Osteoblast (primary cell): ENCODE results near the gene AKNAD1. TPM values are rescaled to one million over a fixed set of nuclear protein-coding genes. Genes with fewer than 3 reads are reported as not detected.

Source experiments
- DNase-seq: peaks from one replicate; pipeline ENCODE4 v3.0.0; 2011; ENCODE audit warnings: low spot score, mixed read lengths; ENCODE audit not compliant: insufficient read length; ENCODE audit errors: missing footprints
- H2AFZ ChIP-seq: 2 replicates; pipeline ENCODE4 v1.6.0; 2011; ENCODE audit warnings: mild to moderate bottlenecking, low read length
- H3K27ac ChIP-seq: 2 replicates; pipeline ENCODE4 v1.5.1; 2011; ENCODE audit warnings: mild to moderate bottlenecking, low read depth, low read length, moderate library complexity
- H3K27me3 ChIP-seq: 2 replicates; pipeline ENCODE4 v1.6.0; 2012; ENCODE audit warnings: mild to moderate bottlenecking, control low read depth, inconsistent platforms, low read length, moderate library complexity; ENCODE audit not compliant: insufficient read depth
- H3K36me3 ChIP-seq: 2 replicates; pipeline ENCODE4 v1.5.1; 2011; ENCODE audit warnings: mild to moderate bottlenecking, low read length, control low read depth, moderate library complexity; ENCODE audit not compliant: insufficient read depth
- H3K4me1 ChIP-seq: 2 replicates; pipeline ENCODE4 v1.5.1; 2011; ENCODE audit warnings: mild to moderate bottlenecking, low read length, control low read depth, moderate library complexity; ENCODE audit not compliant: insufficient read depth
- H3K4me2 ChIP-seq: 2 replicates; pipeline ENCODE4 v1.6.0; 2011; ENCODE audit warnings: mild to moderate bottlenecking, low read length; ENCODE audit not compliant: insufficient read depth
- H3K4me3 ChIP-seq: fragments of 200-600 bp; sonication (generic); 3 replicates; pipeline ENCODE4 v1.5.1; 2012; ENCODE audit warnings: mild to moderate bottlenecking, low read length, inconsistent platforms; ENCODE audit not compliant: insufficient read depth
- H3K79me2 ChIP-seq: 2 replicates; pipeline ENCODE4 v1.6.0; 2012; ENCODE audit warnings: mild to moderate bottlenecking, low read length, control low read depth, inconsistent platforms; ENCODE audit not compliant: insufficient read depth
- H3K9me3 ChIP-seq: 2 replicates; pipeline ENCODE4 v1.5.1; 2011; ENCODE audit warnings: low read depth, low read length, control low read depth
- H4K20me1 ChIP-seq: 2 replicates; pipeline ENCODE4 v1.6.0; 2012; ENCODE audit warnings: mild to moderate bottlenecking, low read length, control low read depth; ENCODE audit not compliant: insufficient read depth
- total RNA-seq: library from RNA; depleted of rRNA; stranded (reverse); fragments of >200 nt; gene quantifications from 2 replicates; pipeline ENCODE4 v1.2.3, GENCODE V29; 2012
- TF ChIP-seq, protein P1 (sequence below): IDR thresholded peaks from 2 replicates; pipeline ENCODE4 v1.5.1; 2011; ENCODE audit warnings: mild to moderate bottlenecking, low read depth, low read length, moderate library complexity; ENCODE audit errors: extremely low read depth

AKNAD1 gene
- total RNA-seq, 1 donor, result not detected

DNA sequence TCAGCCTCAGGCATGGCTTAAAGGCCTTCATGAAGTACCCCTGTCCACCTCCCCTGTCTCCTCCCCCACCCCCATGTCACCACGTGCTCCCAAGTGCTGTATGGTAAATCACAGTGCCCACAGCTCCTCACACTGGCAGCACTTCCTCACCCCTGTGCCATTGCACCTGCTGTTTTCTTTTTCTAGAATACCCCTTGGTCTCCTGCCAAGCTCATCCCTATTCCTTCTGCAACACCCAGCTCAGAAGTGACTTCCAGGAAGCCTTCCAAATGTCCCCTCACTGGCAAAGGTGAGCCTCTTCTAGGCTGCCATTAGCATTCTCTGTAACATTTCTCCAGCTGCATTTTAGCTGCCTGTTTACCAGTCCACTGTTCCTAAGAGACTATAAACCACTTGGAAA lies 9.4 kb downstream of the AKNAD1 start:
- no peak for DNase-seq
- Histone ChIP-seq H3K4me3 (no peak overlapping the region), H3K36me3 (no peaks in the 10 kb centered on the region), H3K27me3 (peaks cover 2% of the 10 kb centered on the region), H3K27ac (no peak overlapping the region), H4K20me1 (no peaks in the 10 kb centered on the region), H3K4me2 (no peak overlapping the region), H3K4me1 (peaks cover 4% of the 10 kb centered on the region), H3K9me3 (no peaks in the 10 kb centered on the region), H2AFZ (no peak overlapping the region), H3K79me2 (no peaks in the 10 kb centered on the region)
- TF ChIP-seq, protein P1, sequence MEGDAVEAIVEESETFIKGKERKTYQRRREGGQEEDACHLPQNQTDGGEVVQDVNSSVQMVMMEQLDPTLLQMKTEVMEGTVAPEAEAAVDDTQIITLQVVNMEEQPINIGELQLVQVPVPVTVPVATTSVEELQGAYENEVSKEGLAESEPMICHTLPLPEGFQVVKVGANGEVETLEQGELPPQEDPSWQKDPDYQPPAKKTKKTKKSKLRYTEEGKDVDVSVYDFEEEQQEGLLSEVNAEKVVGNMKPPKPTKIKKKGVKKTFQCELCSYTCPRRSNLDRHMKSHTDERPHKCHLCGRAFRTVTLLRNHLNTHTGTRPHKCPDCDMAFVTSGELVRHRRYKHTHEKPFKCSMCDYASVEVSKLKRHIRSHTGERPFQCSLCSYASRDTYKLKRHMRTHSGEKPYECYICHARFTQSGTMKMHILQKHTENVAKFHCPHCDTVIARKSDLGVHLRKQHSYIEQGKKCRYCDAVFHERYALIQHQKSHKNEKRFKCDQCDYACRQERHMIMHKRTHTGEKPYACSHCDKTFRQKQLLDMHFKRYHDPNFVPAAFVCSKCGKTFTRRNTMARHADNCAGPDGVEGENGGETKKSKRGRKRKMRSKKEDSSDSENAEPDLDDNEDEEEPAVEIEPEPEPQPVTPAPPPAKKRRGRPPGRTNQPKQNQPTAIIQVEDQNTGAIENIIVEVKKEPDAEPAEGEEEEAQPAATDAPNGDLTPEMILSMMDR, result no peak

DNA sequence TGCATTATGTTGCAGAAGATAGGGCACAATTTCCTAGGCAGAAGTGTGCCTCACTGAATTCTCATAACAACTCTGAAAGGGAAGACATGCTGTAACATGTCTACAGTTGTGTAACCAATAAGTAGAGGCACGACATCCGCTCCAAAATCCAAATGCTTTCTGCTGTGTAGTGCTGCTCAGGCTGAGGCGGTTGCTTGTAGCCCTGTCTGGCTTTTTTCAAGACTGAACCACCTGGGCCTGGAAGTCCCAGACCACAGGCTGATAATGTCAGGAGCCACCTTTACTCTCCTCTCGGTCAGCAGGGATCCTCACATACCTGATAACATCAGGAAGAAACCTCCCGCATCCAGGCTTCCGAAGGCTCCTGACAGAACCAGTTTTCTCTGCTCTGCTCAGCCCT lies 10.9 kb downstream of the AKNAD1 start:
- H3K4me3 ChIP-seq, result no peak overlapping the region
- TF ChIP-seq, protein P1, result no peak
- H4K20me1 ChIP-seq, result no peaks in the 10 kb centered on the region
- no peaks in the 10 kb centered on the region for H3K36me3 ChIP-seq
- no peak for DNase-seq
- H3K9me3 ChIP-seq, result no peaks in the 10 kb centered on the region
- no peak overlapping the region for H3K4me2 ChIP-seq
- no peaks in the 10 kb centered on the region for H3K4me1 ChIP-seq
- no peaks in the 10 kb centered on the region for H3K79me2 ChIP-seq
- H3K27ac ChIP-seq, result no peak overlapping the region
- peaks cover 4% of the 10 kb centered on the region for H3K27me3 ChIP-seq
- no peak overlapping the region for H2AFZ ChIP-seq

DNA sequence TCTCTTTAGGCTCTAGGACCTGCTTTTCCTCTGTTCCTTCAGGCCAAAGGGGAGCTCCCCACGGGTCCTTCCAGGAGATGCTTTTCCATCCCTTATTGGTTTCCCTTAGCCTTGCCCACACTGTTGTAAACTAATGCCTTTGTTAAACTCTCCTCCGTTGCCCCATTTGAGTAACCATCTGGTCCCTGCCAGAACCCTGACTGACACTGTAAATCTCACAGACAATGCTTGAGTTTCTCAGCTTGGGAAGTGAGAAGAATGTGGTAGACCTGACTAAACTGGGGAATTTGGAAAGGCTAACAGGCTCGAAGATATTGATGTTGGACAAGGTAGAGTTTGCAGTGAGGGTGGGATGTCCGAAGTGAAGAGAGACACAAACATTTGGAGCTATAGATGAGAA lies 11.4 kb downstream of the AKNAD1 start:
- Histone ChIP-seq H3K27me3 (peaks cover 4% of the 10 kb centered on the region), H2AFZ (no peak overlapping the region), H3K36me3 (no peaks in the 10 kb centered on the region), H3K4me2 (no peak overlapping the region), H4K20me1 (no peaks in the 10 kb centered on the region), H3K4me1 (no peaks in the 10 kb centered on the region), H3K27ac (no peak overlapping the region), H3K79me2 (no peaks in the 10 kb centered on the region), H3K9me3 (no peaks in the 10 kb centered on the region), H3K4me3 (no peak overlapping the region)
- no peak for DNase-seq
- TF ChIP-seq, protein P1, result no peak

DNA sequence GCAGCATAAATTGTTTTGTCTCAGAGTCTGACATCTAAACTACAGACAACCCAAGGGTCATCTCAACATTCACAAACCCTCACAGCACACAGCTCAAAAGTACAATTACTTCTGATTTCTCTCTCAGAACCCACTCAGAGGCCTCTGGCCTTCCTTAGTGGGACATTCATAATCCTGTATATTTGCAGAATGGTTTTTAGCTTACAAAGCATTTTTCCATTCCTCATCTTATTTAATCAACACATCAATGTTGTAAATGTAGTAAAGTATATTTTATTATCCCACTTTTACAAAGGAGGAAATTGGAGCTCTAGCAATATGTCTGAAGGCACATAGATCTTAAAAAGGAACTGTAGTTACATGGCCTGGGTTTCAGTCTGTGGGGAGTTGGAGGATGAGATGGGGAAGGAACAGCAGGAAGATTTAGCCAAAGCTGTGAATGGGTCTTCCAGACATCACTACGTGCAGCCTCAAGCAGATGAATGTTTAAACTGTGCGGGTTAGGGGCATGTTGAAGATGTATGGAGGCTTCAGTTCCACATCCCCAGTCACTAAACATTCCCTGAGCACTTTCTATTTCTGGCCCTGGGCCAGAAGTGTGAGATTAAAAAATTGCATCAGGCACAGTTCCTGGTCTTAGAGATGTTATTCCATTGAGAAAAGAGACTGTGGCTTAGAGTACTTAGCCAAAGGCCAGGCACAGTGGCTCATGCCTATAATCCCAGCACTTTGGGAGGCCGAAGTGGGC lies 13.3 kb downstream of the AKNAD1 start:
- Histone ChIP-seq H3K27ac (no peak overlapping the region), H3K4me1 (no peaks in the 10 kb centered on the region), H3K79me2 (no peaks in the 10 kb centered on the region), H4K20me1 (no peaks in the 10 kb centered on the region), H3K27me3 (peaks cover 4% of the 10 kb centered on the region), H2AFZ (no peak overlapping the region), H3K9me3 (no peaks in the 10 kb centered on the region), H3K4me3 (no peak overlapping the region), H3K36me3 (no peaks in the 10 kb centered on the region), H3K4me2 (no peak overlapping the region)
- TF ChIP-seq, protein P1, result no peak
- DNase-seq, result no peak
